MG63 (cell line): ENCODE data around the gene RASGRF1. TPM values are rescaled to one million over a fixed set of nuclear protein-coding genes. Genes with fewer than 3 reads are reported as not detected.

Experiments
- DNase-seq: peaks from one replicate; pipeline ENCODE4 v3.0.0-alpha.2; 2020
- H3K27me3 ChIP-seq: fragments of 250-450 bp; sonication (Bioruptor Pico); 2 replicates; pipeline ENCODE4 v1.5.1; 2020; ENCODE audit warnings: mild to moderate bottlenecking, moderate library complexity
- H3K36me3 ChIP-seq: fragments of 250-450 bp; sonication (Bioruptor Pico); 2 replicates; pipeline ENCODE4 v1.5.1; 2020; ENCODE audit warnings: mild to moderate bottlenecking, moderate library complexity
- H3K4me3 ChIP-seq: fragments of 250-450 bp; sonication (Bioruptor Pico); 2 replicates; pipeline ENCODE4 v1.5.1; 2020; ENCODE audit warnings: mild to moderate bottlenecking, moderate library complexity
- H3K9me3 ChIP-seq: fragments of 250-450 bp; sonication (Bioruptor Pico); 2 replicates; pipeline ENCODE4 v1.5.1; 2020; ENCODE audit warnings: mild to moderate bottlenecking, moderate library complexity
- total RNA-seq: library from RNA; depleted of rRNA; stranded (reverse); fragments of >200 nt; shearing (Covaris generic); gene quantifications from 2 replicates; pipeline ENCODE4 v1.2.3, GENCODE V29; 2014; ENCODE audit warnings: low replicate concordance

The RASGRF1 gene
- total RNA-seq, 1 experiment from 2014 or later: not detected

DNA sequence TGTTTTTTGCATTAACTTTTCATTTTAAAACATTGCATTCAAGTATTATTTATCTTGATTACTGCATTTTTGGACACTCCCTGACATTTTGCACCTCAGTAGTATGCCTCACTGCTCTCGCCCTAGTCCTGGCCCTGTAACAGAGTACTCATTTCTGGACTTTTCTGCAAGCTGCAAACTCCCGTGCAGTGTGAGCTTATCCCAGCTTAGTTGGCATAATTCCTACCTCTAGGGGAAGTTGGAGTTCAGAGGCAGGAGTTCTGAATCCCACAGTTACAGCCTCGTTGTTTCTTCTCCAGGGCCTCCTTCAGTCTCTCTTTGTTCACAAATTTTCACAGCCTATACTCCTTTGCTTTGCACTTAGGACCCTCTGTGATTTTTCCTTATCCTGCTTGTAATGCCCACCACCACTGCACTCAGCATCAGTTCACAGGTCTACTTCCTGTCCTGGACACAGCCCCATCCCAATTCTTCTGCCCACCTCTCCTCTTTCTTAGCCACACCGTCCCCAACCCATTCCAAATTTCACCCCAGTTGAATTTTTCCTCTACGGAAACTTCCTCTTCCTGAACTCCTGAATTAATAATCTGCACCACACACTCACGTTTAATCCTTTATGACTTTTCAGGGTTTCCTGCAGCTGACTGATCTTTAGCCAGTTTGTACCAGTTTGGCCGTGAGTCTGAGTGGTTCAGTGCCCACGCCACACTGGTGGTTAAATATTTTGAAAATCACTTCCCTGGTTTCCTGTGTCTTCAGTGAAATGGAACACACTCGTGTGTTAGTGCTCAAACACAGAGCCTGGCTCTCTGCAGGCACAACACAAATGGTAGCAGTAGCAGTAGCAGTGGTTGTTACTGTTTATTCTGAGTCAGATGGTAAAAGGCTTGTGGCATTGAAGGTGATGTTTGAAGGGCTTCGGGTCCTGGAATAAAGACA, 139.4 kb downstream of the RASGRF1 start:
- H3K9me3 ChIP-seq: no peaks in the 10 kb centered on the region
- H3K27me3 ChIP-seq: no peaks in the 10 kb centered on the region
- no peak overlapping the region for H3K4me3 ChIP-seq
- H3K36me3 ChIP-seq: no peaks in the 10 kb centered on the region
- DNase-seq: no peak

DNA sequence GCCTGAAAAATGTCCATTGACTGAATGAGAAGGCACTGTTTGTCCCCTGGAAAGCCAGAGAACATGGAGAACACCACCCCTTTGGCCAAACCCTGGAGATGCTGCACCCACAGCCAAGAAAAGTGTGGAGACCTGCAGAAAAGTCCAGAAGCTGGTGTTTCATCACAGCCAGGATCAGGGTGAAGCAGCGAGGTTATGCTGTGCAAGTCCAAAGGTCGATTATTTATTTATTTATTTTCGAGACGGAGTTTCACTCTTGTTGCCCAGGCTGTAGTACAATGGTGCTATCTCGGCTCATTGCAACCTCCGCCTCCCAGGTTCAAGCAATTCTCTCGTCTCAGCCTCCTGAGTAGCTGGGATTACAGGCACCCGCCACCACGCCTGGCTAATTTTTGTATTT, 140.2 kb downstream of the RASGRF1 start:
- DNase-seq: no peak
- H3K4me3 ChIP-seq: no peak overlapping the region
- H3K27me3 ChIP-seq: no peaks in the 10 kb centered on the region
- H3K36me3 ChIP-seq: no peaks in the 10 kb centered on the region
- no peaks in the 10 kb centered on the region for H3K9me3 ChIP-seq

DNA sequence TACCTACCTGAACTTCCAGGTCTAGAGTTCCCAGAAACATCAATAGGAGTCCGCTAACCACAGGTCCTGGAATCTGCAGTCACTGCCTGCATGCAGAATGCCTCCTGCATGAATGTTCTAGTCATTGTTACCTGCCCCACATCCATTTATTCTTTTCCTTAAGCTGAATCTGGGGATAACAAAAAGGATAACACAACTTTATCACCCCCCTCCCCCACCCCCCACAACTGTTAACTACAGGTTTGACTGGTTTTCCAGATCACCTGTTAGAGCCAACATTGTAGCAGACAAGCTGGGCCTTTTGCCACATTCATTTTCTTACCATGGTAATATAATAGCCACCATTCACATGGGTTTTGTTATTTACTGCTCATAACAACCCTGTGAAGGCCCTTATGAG, 141.1 kb downstream of the RASGRF1 start:
- Histone ChIP-seq H3K9me3 (no peaks in the 10 kb centered on the region), H3K36me3 (no peaks in the 10 kb centered on the region), H3K4me3 (no peak overlapping the region), H3K27me3 (peaks cover 3% of the 10 kb centered on the region)
- DNase-seq: no peak

DNA sequence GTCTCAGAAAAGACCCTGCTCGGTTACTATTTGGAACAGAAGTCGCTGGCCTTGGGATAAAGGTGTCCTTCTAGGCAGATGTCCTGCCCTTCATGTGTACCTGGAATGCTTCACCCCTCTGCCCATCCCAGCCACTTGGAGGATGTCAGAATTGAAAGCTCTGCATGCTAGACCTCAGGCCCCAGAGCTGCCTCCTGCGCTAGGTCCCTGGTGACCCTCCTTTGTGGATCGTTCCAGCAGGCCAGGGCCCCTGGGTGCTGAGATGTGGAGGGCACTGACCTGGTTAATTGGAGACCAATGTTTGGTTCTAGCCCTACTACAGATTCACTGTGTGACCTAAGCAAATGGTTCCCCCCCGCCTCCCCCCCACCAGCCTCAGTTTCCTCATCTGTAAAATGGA, 143.1 kb downstream of the RASGRF1 start:
- Histone ChIP-seq H3K27me3 (peaks cover 7% of the 10 kb centered on the region), H3K4me3 (no peak overlapping the region), H3K9me3 (no peaks in the 10 kb centered on the region), H3K36me3 (no peaks in the 10 kb centered on the region)
- DNase-seq: no peak

DNA sequence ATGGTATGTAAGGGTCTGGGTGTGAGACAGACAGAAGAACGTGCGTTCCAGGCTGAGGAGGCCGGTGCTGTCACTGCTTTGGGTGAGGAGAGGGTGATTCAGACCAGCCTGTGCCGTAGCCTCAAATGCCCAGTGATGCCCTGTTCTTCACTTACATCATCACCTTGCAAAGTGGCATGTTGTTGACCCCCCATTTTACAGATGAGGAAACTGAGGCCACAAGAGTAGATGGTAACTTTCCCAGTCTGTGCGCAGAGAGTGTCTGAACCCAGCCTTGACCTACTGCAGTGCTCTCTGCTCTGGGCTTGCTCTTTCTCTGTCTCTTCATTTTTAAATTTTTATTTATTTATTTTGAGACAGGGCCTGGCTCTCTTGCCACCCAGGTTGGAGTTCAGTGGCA, 144.1 kb downstream of the RASGRF1 start:
- Histone ChIP-seq H3K4me3 (no peak overlapping the region), H3K36me3 (no peaks in the 10 kb centered on the region), H3K9me3 (no peaks in the 10 kb centered on the region), H3K27me3 (peaks cover 7% of the 10 kb centered on the region)
- no peak for DNase-seq

DNA sequence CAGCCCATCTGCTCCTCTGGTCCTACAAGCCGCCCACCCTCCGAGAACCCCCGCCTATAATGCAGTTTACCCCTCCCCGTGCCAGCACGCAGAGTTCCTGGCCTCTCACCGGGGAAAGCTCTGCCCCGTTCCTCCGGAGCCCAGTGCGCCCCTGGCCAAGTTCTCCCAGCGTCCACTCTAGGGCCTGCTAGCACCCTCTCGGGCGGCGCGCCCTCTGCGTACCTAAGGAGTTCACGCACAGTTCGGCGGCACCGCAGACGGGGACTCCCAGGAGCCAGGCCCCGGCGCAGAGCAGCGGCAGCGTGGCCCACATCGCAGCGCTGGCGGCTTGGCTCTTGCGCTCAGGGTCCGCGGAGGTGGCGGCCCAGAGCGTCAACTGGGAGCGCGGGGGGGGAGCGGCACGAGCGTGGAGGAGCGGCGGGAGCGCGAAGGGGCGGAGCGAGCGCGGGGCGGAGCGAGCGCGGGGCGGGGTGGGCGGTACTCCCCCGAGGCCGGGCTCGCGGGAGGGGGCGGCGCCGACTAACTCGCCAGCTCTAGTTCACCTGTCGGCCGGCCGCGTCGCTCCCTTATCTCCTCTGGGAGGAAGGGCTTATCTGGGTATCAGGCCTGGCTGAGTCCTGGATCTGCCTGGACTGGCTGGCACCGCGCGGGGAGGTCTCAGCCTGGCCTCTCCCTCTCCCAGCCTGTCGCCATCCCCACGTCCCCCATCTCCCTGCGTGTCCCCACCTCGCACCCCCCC, 145.7 kb downstream of the RASGRF1 start, which contains the start of gene CTSH:
Gene CTSH, minus strand, starts transcription at position 378 of the 739 bp plus-strand sequence. Its CDS starts 65 bp downstream, at position 313.
- peak; percentile 67 for DNase-seq
- H3K27me3 ChIP-seq: peaks cover 7% of the 10 kb centered on the region
- H3K36me3 ChIP-seq: no peaks in the 10 kb centered on the region
- peak within 1 kb of the TSS; percentile 47 for H3K4me3 ChIP-seq
- no peaks in the 10 kb centered on the region for H3K9me3 ChIP-seq

DNA sequence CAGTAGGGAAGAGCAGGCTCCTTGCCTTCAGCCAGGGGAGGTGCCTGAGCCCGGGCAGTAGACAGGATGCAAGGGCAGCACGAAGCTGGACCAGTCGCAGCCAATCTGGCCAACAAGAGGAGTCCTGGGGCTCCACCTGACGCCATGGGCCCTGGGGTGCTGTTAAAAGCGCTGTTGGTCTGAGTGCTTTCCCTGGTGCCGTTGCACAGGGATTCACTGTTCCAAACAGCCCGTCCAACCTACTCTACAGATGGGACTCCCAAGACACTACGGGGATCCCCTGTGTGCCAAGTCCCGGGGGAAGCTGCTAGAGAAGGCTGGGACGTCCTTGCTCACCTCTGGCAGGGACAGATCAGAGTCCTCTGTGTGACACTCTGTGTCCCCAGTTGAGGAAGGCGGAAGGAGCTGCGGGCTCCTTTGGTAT, 146.4 kb downstream of the RASGRF1 start:
- no peak for DNase-seq
- Histone ChIP-seq H3K4me3 (peak overlapping the region; percentile 47), H3K36me3 (no peaks in the 10 kb centered on the region), H3K27me3 (peaks cover 7% of the 10 kb centered on the region), H3K9me3 (no peaks in the 10 kb centered on the region)

DNA sequence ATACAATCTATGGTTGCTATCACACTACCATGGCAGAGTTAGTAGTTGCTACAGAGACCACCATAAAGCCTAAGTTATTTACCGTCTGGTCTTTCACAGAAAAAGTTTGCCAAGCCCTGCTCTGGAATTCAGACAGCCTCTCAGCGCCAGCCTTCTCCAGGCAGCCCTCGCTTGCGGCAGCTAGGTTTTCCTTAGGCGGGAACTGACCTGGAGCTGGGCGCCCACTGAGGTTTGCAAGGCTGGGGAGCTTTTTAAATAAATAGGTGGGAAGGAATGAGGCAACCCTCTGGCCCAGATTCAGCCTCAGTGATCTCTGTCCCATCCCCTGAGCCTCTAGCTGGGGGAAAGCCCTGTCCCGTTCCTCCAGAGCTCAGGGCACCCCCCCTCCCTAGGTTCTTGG, 146.9 kb downstream of the RASGRF1 start:
- H3K36me3 ChIP-seq: no peaks in the 10 kb centered on the region
- no peaks in the 10 kb centered on the region for H3K9me3 ChIP-seq
- no peak overlapping the region for H3K4me3 ChIP-seq
- H3K27me3 ChIP-seq: peaks cover 7% of the 10 kb centered on the region
- DNase-seq: no peak

DNA sequence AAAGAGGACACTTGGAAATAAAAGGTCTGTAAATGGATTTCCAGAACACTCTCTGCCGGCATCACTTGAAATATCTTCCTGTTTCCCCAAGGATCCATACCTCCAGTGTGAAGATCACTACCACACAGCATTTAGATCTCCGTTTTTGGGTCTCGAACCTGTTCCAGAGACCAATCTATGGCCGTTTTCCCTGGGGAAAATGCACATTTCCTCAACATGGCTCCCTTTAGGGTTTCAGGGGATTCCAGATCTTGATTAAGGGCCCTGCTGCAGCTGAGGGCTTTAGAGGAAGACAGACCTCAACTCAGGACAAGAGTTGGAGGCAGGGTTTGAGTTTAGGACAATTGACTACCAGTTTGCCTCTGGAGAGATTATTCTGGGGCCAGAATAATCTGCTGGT, 147.8 kb downstream of the RASGRF1 start:
- H3K27me3 ChIP-seq: peaks cover 7% of the 10 kb centered on the region
- H3K9me3 ChIP-seq: no peaks in the 10 kb centered on the region
- DNase-seq: no peak
- H3K36me3 ChIP-seq: no peaks in the 10 kb centered on the region
- H3K4me3 ChIP-seq: no peak overlapping the region

DNA sequence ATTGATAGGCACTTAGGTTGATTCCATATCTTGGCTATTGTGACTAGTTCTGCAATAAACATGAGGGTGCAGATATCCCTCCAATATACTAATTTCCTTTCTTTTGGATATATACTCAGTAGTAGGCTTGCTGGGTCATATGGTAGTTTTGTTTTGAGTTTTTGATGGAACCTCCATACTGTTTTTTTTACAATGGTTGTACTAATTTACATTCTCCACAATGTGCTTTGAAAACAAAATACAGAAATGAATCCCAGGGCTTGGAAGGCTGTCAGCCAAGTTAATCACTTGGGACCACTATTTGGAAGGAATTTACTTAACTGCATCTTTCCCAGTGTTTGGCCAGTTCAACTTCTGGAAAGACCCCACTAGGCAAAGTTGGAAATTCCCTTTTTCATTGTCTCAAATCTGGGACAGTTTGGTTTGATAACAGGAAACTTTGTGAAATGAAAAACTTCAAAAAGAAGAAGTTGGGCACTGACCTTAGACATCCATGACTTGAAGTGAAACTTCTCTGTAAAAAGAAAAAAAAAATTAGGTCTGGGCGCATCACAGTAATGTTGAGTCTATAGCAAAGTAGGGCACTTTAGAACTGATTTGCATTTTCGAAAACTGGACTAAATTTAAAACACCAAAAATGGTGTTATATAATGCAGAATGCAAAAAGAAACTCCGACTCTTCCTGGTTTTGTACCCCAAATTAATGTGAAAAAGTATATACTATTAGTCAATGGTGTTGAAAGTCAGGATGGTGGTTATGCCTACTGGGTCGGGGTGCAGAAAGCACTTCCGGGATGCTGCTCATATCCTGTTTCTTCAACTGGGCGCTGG, 151.7 kb downstream of the RASGRF1 start:
- no peaks in the 10 kb centered on the region for H3K9me3 ChIP-seq
- no peak overlapping the region for H3K4me3 ChIP-seq
- DNase-seq: no peak
- H3K27me3 ChIP-seq: no peaks in the 10 kb centered on the region; the same call in 1 of the 2 replicates
- H3K36me3 ChIP-seq: no peaks in the 10 kb centered on the region; the same call in 1 of the 2 replicates

DNA sequence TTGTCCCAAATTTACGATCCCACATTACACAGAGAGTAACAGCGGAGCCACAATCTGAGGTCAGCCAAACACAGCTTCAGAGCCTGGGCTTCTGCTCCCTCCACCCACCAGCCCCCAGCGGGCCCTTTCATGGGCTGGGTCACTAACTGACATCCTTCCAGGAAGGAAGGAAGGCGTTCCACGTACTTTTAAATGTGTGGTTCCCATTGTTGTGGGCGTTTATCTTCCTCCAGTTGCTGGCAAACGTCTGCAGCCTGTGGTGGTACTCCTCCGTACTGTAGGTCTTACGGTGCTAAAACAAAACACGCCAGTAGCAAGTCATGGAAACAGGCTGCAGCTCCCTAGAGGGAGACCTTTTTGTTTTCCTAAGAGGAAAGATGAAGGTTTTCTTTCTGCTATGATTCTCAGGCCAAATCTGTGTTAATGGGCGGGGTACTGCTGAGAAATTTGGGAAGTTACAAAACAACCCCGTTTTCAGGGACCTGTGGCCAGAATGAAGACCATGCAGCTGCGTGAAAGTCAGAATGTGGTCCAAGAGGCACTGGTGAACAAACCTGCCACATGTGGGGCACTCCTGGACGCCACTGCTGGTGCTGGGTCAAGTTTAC, 153.3 kb downstream of the RASGRF1 start:
- Histone ChIP-seq H3K36me3 (no peaks in the 10 kb centered on the region; the same call in 1 of the 2 replicates), H3K4me3 (no peak overlapping the region), H3K27me3 (no peaks in the 10 kb centered on the region; the same call in 1 of the 2 replicates), H3K9me3 (no peaks in the 10 kb centered on the region)
- DNase-seq: no peak

DNA sequence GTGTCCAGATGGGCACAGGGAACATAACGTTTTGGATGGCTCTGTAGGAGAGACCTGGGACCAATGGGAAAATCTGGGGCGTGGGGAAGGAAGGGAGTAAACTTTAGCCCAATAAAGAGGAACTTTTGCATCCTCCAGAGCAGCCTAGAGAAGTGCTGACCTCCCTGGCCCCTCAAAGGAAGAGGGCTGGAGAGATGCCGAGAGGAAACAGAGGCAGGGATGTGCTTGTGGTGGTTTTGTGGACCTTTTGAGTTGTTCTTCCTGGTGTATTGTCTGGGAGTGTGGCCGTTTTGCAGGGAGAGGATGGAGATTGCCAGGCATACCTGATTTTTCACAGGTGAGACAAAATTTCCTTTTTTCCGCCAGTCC, 155.9 kb downstream of the RASGRF1 start:
- Histone ChIP-seq H3K36me3 (no peaks in the 10 kb centered on the region; the same call in 1 of the 2 replicates), H3K27me3 (no peaks in the 10 kb centered on the region; the same call in 1 of the 2 replicates), H3K9me3 (no peaks in the 10 kb centered on the region), H3K4me3 (no peak overlapping the region)
- DNase-seq: no peak

DNA sequence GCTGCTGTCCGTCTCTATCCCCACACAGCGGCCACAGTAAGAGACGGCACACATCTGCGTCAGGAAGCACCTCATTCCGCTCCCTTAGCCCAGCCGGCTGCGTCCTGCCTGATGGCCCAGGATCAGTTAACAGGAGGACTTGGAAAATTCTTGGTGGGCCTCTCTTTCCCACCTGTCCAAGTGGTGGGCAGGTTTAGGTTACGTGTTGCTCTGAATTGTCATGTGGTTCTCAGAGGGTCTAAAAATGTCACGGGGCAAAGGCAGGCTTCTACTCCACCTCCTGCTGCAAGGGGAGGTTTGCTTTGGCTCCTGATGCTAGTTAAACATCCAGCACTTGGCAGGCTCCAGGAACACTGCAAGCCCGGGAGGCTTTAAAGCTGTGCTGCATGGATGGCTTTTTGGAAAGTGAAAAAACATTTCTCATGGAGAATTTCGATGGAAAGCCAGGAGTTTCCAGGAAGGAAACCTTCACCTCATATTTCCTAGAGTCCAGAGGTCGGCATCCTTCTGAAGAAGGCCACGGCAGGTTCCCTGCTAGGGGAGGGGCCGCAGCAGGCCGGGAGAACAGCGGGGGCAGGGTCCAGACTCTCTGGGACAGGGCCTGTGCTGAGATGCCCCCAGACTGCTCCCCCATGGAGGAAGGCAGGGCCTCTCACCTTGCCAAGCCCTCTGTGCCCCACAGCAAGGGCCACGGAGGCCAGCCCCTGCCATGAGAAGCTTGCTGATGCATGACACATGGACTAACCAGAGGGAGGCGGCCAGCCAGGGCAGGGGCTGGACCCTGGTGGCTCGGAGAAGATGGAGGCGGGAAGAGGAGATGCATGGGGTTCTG, 156.5 kb downstream of the RASGRF1 start:
- Histone ChIP-seq H3K4me3 (no peak overlapping the region), H3K36me3 (no peaks in the 10 kb centered on the region; the same call in 1 of the 2 replicates), H3K9me3 (no peaks in the 10 kb centered on the region), H3K27me3 (no peaks in the 10 kb centered on the region; the same call in 1 of the 2 replicates)
- peak; percentile 56 for DNase-seq

DNA sequence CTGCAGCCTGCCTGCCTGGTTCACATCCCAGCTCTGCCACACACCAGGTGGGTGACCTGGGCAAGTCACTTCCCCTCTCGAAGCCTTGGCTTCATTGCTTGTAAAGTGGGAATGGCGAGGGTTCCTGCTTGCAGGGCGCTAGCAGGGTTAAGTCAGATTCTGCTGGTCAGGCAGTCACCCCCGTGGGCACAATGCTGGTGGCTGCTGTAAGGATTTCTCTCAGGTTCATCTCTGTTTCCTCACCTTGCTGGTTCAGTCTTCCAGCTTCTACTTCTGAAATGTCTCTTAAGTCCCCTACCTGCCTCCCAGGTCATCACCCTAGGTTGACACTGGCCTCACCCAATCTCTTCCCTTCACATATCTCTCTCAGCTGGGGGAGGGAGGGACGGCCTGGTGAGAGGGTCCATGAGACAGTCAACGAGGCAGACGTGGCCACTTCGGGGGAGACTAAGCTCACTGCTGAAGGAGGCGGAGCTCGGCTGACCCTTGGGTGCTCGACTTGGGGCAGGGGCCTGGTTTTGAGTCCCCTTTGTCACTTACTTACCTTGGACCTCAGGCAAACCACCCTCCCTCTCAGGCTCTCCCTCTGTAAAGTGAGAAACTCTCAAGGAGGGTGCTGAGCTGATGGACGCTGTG, 157.3 kb downstream of the RASGRF1 start:
- H3K4me3 ChIP-seq: no peak overlapping the region
- H3K27me3 ChIP-seq: no peaks in the 10 kb centered on the region
- DNase-seq: no peak
- no peaks in the 10 kb centered on the region; the same call in 1 of the 2 replicates for H3K36me3 ChIP-seq
- H3K9me3 ChIP-seq: no peaks in the 10 kb centered on the region

DNA sequence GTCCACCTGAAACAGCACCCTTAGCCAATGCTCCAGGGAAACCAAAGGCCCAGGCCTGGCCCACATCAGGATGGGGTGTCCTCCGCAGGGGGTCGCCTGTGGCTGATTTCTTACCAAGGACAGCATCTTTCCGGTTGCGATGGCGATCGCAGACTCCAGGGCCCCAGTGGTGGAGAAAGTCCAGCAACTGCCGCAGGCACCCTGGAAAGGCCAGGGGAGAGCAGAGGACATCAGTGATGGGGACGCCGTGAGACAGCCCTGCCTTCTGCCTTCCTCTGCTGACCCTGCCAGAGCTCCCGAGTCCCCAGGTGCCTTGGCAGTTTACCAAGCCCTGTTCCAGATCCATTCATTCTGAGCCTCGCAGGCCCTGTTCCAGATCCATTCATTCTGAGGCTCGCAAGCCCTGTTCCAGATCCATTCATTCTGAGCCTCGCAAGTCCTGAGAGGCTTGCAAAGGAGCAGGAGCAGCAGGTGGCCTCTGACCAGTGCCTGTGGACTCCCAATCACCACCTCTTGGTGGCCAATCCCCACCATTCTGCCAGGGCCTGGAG, 158.2 kb downstream of the RASGRF1 start:
- H3K36me3 ChIP-seq: no peaks in the 10 kb centered on the region; the same call in 1 of the 2 replicates
- no peak overlapping the region for H3K4me3 ChIP-seq
- no peaks in the 10 kb centered on the region for H3K27me3 ChIP-seq
- no peak for DNase-seq
- H3K9me3 ChIP-seq: no peaks in the 10 kb centered on the region
